ENCODE measurements around the gene LMF1.

The LMF1 gene

GRCh38 chr16:894136-894535, 76.6 kb downstream of the LMF1 start:
- no peaks in the 10 kb centered on the region for H3K9me3 Mint-ChIP-seq

GRCh38 chr16:893360-893759, 77.4 kb downstream of the LMF1 start:
- Mint-ChIP-seq H3K4me3 (no peak overlapping the region), H3K36me3 (ENCODE audit: low read depth) (no peaks in the 10 kb centered on the region), H3K27ac (no peak overlapping the region), H3K27me3 (ENCODE audit: low read depth) (peaks cover 4% of the 10 kb centered on the region), H3K9me3 (no peaks in the 10 kb centered on the region), H3K4me1 (peaks cover 15% of the 10 kb centered on the region)
- TF ChIP-seq CTCF (IDR thresholded peaks at IDR 0.05; ENCODE audit: unreplicated experiment in 3 of 3) = no peak

More at GRCh38 chr16:894136-894535, 76.6 kb downstream of the LMF1 start:
- Mint-ChIP-seq H3K4me3 (no peak overlapping the region), H3K4me1 (peaks cover 14% of the 10 kb centered on the region), H3K36me3 (ENCODE audit: low read depth) (no peaks in the 10 kb centered on the region), H3K27me3 (ENCODE audit: low read depth) (peaks cover 9% of the 10 kb centered on the region), H3K27ac (no peak overlapping the region)
- TF ChIP-seq CTCF (IDR thresholded peaks at IDR 0.05; ENCODE audit: unreplicated experiment in 3 of 3) = no peak

- Mint-ChIP-seq H3K27me3 (ENCODE audit: low read depth) (peaks cover 4% of the 10 kb centered on the region), H3K4me3 (no peak overlapping the region), H3K27ac (no peak overlapping the region), H3K4me1 (peaks cover 15% of the 10 kb centered on the region), H3K36me3 (ENCODE audit: low read depth) (no peaks in the 10 kb centered on the region), H3K9me3 (no peaks in the 10 kb centered on the region)
- no peak for TF ChIP-seq CTCF (IDR thresholded peaks at IDR 0.05; ENCODE audit: unreplicated experiment in 3 of 3)
Observed at GRCh38 chr16:892536-893255, 78.1 kb downstream of the LMF1 start.

GRCh38 chr16:892006-892405, 78.8 kb downstream of the LMF1 start:
- Mint-ChIP-seq H3K4me1 (peaks cover 14% of the 10 kb centered on the region), H3K27ac (no peak overlapping the region), H3K4me3 (no peak overlapping the region), H3K27me3 (ENCODE audit: low read depth) (peaks cover 4% of the 10 kb centered on the region), H3K36me3 (ENCODE audit: low read depth) (no peaks in the 10 kb centered on the region), H3K9me3 (no peaks in the 10 kb centered on the region)
- TF ChIP-seq CTCF (IDR thresholded peaks at IDR 0.05; ENCODE audit: unreplicated experiment in 3 of 3) = no peak

- no peaks in the 10 kb centered on the region for H3K36me3 Mint-ChIP-seq (ENCODE audit: low read depth)
- H3K4me3 Mint-ChIP-seq = no peak overlapping the region
- H3K27me3 Mint-ChIP-seq (ENCODE audit: low read depth) = peaks cover 4% of the 10 kb centered on the region
- TF ChIP-seq CTCF (IDR thresholded peaks at IDR 0.05; ENCODE audit: unreplicated experiment in 3 of 3) = no peak
- no peaks in the 10 kb centered on the region for H3K9me3 Mint-ChIP-seq
- H3K27ac Mint-ChIP-seq = no peak overlapping the region
- H3K4me1 Mint-ChIP-seq = peaks cover 12% of the 10 kb centered on the region
Observed at GRCh38 chr16:891353-891740, 79.4 kb downstream of the LMF1 start.

GRCh38 chr16:890716-891352, 80.0 kb downstream of the LMF1 start:
- Mint-ChIP-seq H3K4me3 (no peak overlapping the region), H3K4me1 (peaks cover 11% of the 10 kb centered on the region), H3K36me3 (ENCODE audit: low read depth) (no peaks in the 10 kb centered on the region), H3K9me3 (no peaks in the 10 kb centered on the region), H3K27me3 (ENCODE audit: low read depth) (peaks cover 4% of the 10 kb centered on the region), H3K27ac (no peak overlapping the region)
- no peak for TF ChIP-seq CTCF (IDR thresholded peaks at IDR 0.05; ENCODE audit: unreplicated experiment in 3 of 3)
